GM12864 (cell line): Measurements from ENCODE around the gene ERCC6.

Source experiments
- DNase-seq: peaks from one replicate; pipeline ENCODE4 v3.0.0-alpha.2; 2011; ENCODE audit warnings: low read depth
- H3K4me3 ChIP-seq: 2 replicates; pipeline ENCODE4 v1.5.1; 2011; ENCODE audit warnings: mild to moderate bottlenecking, low read depth, low read length, control low read depth
- CTCF ChIP-seq: IDR thresholded peaks from 2 replicates; pipeline ENCODE4 v1.5.1; 2011; ENCODE audit warnings: low read depth, mild to moderate bottlenecking, moderate library complexity, low read length, control low read depth, inconsistent platforms; ENCODE audit errors: missing control alignments

ERCC6 gene

DNA sequence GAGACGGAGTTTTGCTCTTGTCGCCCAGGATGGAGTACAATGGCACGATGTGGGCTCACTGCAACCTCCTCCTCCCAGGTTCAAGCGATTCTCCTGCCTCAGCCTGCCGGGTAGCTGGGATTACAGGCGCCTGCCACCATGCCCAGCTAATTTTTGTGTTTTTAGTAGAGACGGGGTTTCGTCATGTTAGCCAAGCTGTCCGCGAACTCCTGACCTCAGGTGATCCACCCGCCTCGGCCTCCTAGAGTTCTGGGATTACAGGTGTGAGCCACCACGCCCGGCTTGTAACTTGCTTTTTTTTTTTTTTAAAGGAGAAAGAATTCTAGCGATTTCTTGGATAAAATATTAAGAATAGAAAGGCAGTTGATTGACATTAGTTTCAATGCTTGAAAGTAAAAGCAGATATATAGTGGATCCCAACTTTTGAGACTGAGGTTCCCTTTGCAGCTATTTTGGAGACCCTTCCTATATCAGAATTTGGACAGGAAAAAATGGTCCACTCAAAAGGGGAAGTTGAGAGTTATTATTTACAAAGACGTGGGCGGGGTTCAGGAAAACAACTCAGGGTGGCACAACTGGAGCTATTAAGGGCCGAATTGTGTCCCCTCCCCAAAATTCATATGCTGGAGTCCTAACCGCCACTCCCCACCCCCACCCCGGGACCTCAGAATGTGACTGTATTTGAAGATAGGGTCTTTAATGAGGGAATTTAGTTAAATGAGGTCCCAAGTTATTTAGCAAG is 1.3 kb upstream of the ERCC6 start:
- DNase-seq, result no peak
- no peak overlapping the region for H3K4me3 ChIP-seq
- TF ChIP-seq CTCF, result no peak

DNA sequence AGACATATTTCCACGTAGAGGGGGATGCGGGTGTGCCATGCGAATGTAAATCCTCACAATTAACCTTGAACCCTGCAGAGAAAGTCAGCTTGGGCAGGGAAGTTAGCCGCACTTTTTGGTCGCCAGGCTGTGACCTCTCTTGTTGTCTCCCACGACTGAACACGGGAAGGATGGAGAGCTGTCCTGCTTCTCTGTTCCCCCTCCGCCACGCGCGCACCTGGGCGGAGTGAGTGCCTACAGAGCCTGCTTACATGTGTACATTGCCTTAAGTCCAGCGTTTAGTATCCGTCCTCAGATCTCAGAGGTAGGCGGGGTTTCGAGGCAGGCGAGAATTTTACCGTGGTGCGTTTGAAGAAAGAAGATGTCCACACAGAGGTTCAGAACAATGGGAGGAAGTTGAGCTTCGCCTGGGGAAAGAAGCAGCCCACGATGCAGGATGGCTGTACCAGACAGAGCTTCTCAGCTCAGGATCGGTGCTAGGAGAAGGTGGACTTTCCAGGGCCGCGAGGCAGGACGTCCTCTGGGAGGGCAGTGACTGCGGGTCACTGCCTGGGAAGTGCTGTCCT is 482 bp upstream of the ERCC6 start:
- DNase-seq, result no peak
- peak overlapping the region; percentile 71 for H3K4me3 ChIP-seq
- no peak for TF ChIP-seq CTCF

GRCh38 chr10:49534670-49535381 is 4.1 kb downstream of the ERCC6 start:
- peak; percentile 86 for DNase-seq
- no peak for TF ChIP-seq CTCF
- H3K4me3 ChIP-seq, result peak overlapping the region; percentile 16; the same call in 1 of the 2 replicates

DNA sequence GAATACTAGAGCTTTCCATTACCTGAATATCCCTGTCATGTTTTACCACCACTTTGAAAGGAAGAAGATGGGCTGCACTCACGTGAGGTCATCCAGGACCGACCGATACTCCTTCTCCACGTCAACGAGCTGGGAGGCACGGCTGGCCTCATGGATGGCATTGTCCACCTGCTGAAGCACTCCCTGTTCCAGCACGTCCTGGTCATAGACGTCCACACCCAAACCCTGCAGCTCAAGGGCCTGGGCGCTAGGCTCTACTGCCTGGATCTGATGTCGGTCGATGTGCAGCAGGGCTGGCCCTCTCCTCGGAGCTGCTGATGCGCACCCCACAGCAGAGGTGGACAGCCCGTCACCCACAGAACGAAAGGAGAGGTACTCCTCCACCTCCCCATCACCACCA is 6.5 kb downstream of the ERCC6 start:
- no peak for DNase-seq
- H3K4me3 ChIP-seq, result no peak overlapping the region
- no peak for TF ChIP-seq CTCF

GRCh38 chr10:49528977-49529506 is 9.9 kb downstream of the ERCC6 start:
- no peak for TF ChIP-seq CTCF
- no peak for DNase-seq
- no peak overlapping the region for H3K4me3 ChIP-seq

DNA sequence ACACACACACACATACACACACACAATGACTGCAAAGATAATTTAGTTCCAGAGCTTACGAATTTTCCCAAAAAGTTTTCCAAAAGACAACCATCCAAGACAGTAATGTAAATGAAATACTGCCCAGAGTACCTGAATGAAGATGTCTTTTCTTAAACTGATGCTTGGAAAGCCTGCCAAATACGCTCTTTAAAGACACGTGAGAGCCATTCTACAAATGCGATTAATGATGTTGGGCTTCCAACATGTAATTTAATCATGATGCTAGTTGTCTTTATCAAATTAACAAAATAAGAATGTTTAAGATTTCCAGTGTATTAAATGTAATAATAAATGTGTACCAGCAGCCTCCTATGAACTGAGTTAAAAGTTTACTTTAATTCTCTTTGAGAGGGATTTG is 11.1 kb downstream of the ERCC6 start:
- no peak overlapping the region for H3K4me3 ChIP-seq
- TF ChIP-seq CTCF, result no peak
- no peak for DNase-seq
